CD4-positive, alpha-beta T cell treated with Interleukin-12 subunit alpha and Interleukin-12 subunit beta, for 1 hour (primary cell): Measurements from ENCODE around the gene LRRC4C.

Source experiments
- DNase-seq: peaks from one replicate; pipeline ENCODE4 v3.0.0-alpha.2; 2020

Gene LRRC4C

GRCh38 chr11:41459465-41460401, at the start of gene LRRC4C:
TSS of gene LRRC4C (minus strand) at chr11:41459652.
- no peak for DNase-seq

GRCh38 chr11:41508121-41508520, 48.7 kb upstream of the LRRC4C start:
- no peak for DNase-seq

- DNase-seq: no peak
These were observed 40.0 kb upstream of the LRRC4C start for GRCh38 chr11:41499429-41499828.

GRCh38 chr11:41498726-41499125, 39.3 kb upstream of the LRRC4C start:
- DNase-seq: no peak

- no peak for DNase-seq
These were observed 38.5 kb upstream of the LRRC4C start for GRCh38 chr11:41497974-41498373.

- no peak for DNase-seq
These were observed 35.3 kb upstream of the LRRC4C start for GRCh38 chr11:41494716-41495115.

GRCh38 chr11:41486424-41486823, 27.0 kb upstream of the LRRC4C start:
- DNase-seq: no peak

GRCh38 chr11:41483956-41484355, 24.5 kb upstream of the LRRC4C start:
- no peak for DNase-seq

- no peak for DNase-seq
These were observed 19.7 kb upstream of the LRRC4C start for GRCh38 chr11:41479179-41479578.

GRCh38 chr11:41461057-41461681, 1.7 kb upstream of the LRRC4C start:
- DNase-seq: no peak

- no peak for DNase-seq
These were observed 811 bp downstream of the LRRC4C start for GRCh38 chr11:41458641-41459040.

GRCh38 chr11:41458154-41458553, 1.3 kb downstream of the LRRC4C start:
- no peak for DNase-seq

- no peak for DNase-seq
These were observed 2.0 kb downstream of the LRRC4C start for GRCh38 chr11:41457216-41458014.

GRCh38 chr11:41456269-41456668, 3.2 kb downstream of the LRRC4C start:
- no peak for DNase-seq

- no peak for DNase-seq
These were observed 8.4 kb downstream of the LRRC4C start for GRCh38 chr11:41451011-41451410.

GRCh38 chr11:41449483-41450050, 9.9 kb downstream of the LRRC4C start:
- no peak for DNase-seq

- no peak for DNase-seq
These were observed 12.9 kb downstream of the LRRC4C start for GRCh38 chr11:41446566-41446965.

GRCh38 chr11:41446107-41446506, 13.3 kb downstream of the LRRC4C start:
- DNase-seq: no peak

- DNase-seq: no peak
These were observed 22.4 kb downstream of the LRRC4C start for GRCh38 chr11:41437006-41437490.

- no peak for DNase-seq
These were observed 23.9 kb downstream of the LRRC4C start for GRCh38 chr11:41435531-41435930.

- DNase-seq: no peak
These were observed 27.7 kb downstream of the LRRC4C start for GRCh38 chr11:41431784-41432183.

GRCh38 chr11:41419901-41420300, 39.6 kb downstream of the LRRC4C start:
- DNase-seq: no peak
